GM12873 (cell line): ENCODE results near the gene SLC22A15.

ENCODE experiments used
- TF ChIP-seq, protein P1 (sequence below): IDR thresholded peaks from 2 replicates; pipeline ENCODE4 v1.5.1; 2012; ENCODE audit warnings: low read depth, mild to moderate bottlenecking, moderate library complexity, low read length, control low read depth; ENCODE audit not compliant: insufficient read depth; ENCODE audit errors: missing control alignments

Gene SLC22A15

DNA sequence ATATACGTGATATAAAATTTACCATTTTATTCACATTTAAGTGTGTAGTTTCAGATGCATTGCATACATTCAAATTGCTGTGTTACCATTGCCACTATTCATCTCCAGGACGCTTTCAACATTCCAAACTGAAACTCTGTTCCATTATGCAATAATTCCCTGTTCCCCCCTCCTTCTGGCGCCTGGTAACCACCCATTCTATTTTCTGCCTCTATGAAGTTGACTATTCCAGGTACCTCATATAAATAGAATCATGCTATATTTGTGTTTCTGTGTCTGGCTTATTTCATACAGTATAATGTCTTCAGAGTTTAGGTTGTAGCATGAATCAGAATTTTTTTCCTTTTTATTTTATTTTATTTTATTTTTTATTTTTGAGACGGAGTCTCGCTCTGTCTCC, 41.7 kb downstream of the SLC22A15 start:
- TF ChIP-seq, protein P1, sequence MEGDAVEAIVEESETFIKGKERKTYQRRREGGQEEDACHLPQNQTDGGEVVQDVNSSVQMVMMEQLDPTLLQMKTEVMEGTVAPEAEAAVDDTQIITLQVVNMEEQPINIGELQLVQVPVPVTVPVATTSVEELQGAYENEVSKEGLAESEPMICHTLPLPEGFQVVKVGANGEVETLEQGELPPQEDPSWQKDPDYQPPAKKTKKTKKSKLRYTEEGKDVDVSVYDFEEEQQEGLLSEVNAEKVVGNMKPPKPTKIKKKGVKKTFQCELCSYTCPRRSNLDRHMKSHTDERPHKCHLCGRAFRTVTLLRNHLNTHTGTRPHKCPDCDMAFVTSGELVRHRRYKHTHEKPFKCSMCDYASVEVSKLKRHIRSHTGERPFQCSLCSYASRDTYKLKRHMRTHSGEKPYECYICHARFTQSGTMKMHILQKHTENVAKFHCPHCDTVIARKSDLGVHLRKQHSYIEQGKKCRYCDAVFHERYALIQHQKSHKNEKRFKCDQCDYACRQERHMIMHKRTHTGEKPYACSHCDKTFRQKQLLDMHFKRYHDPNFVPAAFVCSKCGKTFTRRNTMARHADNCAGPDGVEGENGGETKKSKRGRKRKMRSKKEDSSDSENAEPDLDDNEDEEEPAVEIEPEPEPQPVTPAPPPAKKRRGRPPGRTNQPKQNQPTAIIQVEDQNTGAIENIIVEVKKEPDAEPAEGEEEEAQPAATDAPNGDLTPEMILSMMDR = no peak

DNA sequence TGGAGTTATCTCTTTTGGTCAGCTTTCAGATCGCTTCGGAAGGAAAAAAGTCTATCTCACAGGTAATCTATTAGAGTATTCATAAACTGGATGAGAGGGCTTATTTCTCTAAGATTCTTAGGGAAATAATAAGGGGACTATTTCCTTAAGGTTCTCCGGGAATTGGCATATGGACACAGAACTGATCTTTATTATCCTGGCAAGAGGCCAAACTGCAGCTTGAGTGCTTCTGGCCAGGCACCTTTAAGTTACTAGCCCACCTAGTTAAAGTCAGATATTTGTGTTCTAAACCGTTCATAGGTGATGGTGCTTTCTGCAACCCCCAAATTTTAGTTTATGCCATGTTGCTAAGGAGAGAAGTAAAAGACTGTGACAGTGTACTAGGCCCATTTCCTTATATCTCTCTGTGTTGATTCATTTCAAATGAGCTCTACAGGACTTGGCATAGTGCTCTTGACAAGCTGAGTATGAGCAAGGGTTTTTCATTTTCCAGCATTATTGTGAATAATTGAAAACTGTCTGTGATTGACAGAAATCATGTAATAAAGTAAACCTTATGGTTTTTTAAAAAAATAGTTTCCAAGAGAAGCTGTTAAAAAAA, 43.4 kb downstream of the SLC22A15 start:
- TF ChIP-seq, protein P1 = no peak

- TF ChIP-seq, protein P1 = peak; percentile 80
Measured at GRCh38 chr1:116020668-116021272, 44.5 kb downstream of the SLC22A15 start.

- TF ChIP-seq, protein P1 = no peak
Measured at GRCh38 chr1:116024626-116025025, 48.3 kb downstream of the SLC22A15 start.

DNA sequence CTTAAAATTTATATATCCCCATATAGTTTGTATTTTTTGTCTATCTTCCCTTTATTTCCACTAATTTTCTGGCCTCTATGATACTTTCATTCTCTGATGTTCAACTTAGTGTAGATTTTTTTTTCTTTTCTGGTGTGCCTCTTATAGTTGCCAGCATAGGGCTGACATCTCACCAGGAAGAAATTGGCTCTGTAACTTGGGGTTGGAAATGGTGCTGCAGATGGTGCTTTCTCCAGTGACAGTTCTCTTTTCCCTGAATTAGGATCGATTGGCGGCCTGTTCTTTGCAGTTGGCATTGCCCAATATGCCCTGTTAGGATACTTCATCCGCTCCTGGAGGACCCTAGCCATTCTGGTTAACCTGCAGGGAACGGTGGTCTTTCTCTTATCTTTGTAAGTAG, 50.3 kb downstream of the SLC22A15 start:
- TF ChIP-seq, protein P1 = no peak

GRCh38 chr1:116031302-116031835, 55.1 kb downstream of the SLC22A15 start:
- TF ChIP-seq, protein P1 = no peak

GRCh38 chr1:116033322-116033721, 57.0 kb downstream of the SLC22A15 start:
- TF ChIP-seq, protein P1 = no peak
